NCI-H748 (cell line): ENCODE data around the gene SYNM.
"Not testable (repeated sequence)": the region's sequence is repeated elsewhere in the genome, so short reads cannot be mapped to it uniquely, and the experiment has no call there.

Source experiments
- DNase-seq: peaks from one replicate; lab custom pipeline; 2025; ENCODE audit not compliant: unreplicated experiment; lab: John Stamatoyannopoulos, UW

Gene SYNM

DNA sequence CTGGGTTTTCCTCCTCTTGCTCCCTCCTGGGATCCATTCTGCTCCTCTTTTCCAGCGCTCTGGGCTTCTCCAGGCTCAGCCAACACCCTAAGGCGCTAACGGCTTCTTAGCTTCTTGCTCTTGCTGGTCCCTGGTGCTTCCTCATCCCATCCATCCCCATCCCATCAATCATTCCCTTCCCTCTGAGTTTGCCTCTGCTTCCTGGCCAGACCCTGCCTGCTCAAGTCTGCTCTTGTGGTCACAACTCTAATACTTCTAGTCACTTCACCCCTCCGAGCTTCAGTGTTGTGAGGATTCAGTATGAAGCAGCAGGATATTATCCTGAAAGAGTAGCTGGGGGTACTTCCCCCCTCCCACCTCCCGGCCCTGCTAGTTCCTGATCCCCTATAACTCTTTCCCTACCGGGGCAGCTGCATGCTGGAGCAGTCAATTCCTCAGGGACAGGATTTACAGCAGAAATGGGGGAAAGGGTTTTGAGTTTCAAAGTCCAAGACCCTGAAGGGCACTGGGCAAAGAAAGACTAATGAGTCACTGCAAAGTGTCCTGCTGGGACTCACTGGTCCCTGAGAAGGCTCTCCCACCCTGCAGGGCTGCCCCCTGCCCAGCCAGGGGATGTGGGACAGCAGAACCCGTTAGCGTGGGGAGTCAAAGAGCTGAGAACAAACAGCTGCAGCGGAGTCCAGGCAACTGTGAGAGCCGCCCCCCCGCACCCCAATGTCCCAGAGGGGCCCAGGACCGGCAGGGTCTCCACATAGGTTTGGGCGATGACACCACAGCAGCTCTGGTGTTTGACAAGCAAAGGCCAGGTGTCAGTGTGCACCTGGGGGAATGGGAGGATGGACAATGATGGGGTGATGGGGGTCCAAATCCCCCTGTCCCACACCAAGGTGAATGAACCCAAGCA lies 2.3 kb upstream of the SYNM start:
- DNase-seq, result no peak

DNA sequence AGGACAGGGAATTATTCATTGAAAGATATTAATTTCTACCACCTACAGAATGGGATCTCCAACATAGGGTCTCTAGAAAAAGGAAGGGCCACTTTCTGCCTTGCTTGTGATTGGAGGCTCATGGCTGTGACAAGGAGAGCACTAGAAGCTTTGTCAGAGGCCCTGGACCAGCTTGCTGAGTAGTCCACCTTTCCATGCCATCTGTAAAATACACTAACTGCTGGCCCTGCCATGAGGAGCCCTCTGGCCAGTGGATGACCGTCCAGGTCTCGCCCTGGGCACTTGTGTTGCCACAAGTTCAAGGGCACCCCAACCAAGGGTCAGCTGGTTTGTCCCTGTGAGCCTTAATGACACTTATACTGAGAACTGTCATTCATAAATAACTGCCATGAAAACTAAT lies 1.6 kb upstream of the SYNM start:
- no peak for DNase-seq

DNA sequence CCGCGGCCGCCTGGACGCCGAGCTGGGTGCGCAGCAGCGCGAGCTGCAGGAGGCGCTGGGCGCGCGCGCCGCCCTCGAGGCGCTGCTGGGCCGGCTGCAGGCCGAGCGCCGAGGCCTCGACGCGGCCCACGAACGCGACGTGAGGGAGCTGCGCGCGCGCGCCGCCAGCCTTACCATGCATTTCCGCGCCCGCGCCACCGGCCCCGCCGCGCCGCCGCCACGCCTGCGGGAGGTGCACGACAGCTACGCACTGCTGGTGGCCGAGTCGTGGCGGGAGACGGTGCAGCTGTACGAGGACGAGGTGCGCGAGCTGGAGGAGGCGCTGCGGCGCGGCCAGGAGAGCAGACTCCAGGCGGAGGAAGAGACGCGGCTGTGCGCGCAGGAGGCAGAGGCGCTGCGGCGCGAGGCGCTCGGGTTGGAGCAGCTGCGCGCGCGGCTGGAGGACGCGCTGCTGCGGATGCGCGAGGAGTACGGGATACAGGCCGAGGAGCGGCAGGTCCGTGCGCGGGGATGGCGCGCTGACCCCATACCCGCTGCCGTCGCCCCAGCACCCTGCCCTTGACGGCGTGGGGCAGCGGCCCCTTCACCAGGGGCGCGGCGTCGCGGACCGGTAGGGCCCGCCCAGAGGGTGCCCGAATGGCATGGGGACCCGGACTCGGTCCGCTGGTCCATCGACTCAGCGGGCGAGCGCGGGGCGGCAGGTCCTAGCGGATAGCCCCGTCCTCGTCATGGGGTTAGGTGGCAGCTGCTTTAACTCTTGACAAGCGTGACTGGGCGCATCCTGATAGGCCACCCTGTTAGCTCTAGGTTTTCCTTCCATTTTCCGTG lies 848 bp downstream of the SYNM start:
- DNase-seq, result peak; percentile 76

DNA sequence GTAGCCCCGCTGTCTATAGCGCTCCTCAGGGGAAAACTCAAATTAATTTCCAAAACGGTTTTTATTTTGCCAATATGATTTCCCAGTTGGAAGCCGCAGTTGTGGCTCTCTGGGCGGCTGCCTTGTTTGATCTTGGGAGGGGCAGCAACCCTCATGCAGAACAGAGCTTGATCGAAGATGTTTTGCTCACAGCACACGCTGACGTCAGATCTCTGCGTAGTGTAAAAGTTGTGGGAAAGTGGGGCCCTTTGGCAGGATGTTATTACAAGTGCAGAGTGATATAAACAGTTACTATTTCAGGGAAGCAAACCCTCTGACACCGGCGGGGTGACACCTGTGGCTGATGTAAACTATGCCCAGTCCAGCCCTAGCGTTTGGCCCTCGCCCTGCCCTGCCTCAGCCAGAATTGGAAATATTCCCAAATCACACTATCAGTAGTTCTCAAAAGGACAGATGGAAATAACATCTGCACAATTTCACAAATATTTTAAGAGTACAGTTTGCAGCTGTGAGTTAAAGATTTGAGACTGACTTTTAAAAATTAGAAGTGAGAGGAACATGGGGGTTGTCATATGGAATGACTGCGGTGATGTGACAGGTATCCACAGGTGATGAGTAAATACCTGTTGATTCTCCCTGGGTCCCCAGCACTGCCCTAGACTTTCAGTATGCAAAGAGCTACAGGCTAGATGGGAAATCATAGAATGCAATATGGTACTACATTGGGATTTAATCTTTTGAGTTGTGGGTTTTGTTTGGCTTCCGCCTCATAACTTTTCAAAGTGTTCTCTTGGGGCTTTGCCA lies 1.7 kb downstream of the SYNM start:
- DNase-seq, result peak; percentile 40

DNA sequence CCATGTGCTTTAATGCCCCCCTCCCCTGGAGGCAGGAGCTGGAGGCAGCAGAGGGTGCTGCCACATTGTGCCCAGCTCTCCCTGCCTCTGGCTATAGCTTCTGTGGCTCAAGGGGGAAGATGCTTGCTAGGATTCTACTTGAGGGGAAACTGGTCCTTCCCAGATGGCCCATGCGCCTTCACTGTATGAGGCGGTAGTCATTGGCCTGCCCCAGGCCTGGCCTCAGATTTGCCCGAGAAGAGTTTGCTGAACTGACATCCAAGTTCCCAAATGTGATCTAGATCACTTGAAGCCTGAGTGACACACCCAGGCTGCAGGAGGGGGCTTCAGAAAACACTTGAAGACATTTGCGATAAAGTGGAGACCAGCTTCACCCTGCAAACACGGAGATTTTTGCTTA lies 4.1 kb downstream of the SYNM start:
- DNase-seq, result no peak

DNA sequence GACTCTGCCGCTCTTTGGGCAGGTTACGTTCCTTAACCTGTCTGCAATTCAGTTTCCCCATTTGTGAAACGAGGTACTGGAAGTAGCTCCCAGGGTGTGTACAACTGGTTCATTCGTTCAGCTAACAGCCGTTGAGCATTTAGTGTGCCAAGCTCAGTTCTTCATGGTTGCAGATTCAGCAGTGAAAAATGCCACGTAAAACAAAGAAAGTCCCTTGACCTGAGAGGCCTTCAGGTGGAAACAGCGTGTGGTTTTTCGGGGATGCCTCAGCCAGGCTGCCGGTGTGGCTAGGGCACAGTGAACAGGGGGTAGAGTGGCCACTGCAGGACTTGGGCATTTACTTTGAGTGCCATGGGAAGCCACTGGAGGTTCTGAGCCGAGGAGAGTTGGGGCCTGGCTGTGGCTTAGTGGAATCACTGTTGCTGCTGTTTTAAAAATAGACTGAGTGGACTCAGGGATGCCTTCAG lies 4.7 kb downstream of the SYNM start:
- DNase-seq, result no peak

DNA sequence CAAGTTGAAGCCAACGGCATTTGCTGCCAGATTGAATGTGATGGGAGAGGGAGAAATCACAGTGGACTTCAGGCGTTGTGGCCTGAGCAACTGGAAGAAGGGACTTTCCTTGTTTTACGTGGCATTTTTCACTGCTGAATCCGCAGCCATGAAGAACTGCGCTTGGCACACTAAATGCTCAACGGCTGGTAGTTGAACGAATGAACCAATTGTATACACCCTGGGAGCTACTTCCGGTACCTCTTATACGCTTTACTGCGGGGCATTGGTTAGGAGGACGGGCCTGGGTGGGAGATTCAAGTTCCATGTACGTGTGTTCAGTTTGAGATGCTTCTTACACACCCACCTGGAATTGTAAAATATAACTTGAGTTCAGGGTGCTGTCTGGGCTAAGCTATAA lies 5.2 kb downstream of the SYNM start:
- no peak for DNase-seq

DNA sequence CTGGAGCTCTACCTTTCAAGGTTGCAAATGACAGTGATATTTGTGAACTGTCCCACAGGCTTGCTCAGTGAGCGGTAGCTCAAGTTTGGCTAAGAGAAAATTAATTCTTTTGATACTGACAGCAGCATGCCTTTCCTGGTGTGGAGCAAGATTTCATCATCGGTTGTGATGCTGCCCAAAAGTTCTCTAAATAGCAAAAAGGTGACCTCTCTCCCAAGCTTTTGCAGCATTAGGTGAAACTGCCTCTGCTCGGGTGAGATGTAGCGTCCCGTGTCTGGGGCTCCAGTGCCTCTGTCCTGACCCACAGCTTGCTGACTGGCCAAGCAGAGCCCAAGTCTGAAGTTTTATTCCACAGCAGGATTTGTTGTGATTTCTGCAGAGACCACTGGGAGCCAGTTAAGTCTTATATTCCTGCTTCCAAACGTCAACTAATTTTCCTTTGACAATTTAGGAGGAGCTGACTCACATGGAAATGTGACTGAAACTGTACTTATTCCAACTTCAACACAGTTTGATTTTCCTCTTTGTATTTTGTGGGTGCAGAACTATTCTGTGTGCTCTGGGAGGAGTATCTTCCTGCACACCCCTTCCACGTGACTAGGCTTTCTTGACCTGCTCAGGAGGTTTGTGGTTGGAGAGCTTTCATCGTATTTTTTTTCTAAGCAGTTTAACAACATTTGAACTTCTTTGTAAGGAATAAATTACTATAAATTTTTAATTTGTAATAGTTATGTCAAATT lies 5.9 kb downstream of the SYNM start:
- no peak for DNase-seq

DNA sequence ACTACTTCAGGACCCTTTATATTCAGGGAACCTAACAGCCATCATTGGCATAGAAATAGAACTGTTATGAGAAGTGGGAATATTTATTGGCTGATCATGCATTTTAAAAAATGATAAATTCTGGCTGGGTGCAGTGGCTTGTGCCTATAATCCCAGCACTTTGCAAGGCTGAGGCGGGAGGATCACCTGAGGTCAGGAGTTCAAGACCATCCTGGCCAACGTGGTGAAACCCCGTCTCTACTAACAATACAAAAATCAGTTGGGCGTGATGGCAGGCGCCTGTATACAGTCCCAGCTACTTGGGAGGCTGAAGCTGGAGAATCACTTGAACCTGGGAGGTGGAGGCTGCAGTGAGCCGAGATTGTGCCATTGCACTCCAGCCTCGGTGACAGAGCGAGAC lies 6.8 kb downstream of the SYNM start:
- not testable (repeated sequence) for DNase-seq

DNA sequence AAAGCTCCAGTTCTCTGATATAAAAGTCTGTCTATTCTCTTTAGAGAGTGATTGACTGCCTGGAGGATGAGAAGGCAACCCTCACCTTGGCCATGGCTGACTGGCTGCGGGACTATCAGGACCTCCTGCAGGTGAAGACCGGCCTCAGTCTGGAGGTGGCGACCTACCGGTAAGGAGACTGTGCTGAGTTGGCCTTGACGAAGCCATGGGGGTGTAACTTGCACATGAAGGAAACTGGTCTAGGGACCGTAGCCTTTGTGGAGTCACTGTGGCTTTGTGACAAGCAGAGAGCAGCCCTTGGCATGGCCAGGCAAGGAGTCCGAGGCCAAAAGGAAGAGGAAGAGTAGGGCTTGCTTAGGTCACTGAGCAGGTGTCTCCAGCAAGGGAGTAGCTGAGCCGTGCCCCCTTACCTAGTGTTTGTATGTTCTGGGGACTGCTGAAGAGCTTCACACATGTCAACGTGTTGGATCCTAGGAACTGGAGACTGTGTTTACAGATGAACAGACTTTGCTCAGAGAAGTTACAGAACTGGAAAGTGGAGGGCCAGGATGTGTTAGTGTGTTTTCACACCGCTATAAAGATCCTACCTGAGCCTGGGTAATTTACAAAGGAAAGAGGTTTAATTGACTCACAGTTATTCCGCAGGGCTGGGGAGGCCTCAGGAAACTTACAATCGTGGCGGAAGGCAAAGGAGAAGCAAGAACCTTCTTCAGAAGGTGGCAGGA lies 8.8 kb downstream of the SYNM start:
- no peak for DNase-seq

DNA sequence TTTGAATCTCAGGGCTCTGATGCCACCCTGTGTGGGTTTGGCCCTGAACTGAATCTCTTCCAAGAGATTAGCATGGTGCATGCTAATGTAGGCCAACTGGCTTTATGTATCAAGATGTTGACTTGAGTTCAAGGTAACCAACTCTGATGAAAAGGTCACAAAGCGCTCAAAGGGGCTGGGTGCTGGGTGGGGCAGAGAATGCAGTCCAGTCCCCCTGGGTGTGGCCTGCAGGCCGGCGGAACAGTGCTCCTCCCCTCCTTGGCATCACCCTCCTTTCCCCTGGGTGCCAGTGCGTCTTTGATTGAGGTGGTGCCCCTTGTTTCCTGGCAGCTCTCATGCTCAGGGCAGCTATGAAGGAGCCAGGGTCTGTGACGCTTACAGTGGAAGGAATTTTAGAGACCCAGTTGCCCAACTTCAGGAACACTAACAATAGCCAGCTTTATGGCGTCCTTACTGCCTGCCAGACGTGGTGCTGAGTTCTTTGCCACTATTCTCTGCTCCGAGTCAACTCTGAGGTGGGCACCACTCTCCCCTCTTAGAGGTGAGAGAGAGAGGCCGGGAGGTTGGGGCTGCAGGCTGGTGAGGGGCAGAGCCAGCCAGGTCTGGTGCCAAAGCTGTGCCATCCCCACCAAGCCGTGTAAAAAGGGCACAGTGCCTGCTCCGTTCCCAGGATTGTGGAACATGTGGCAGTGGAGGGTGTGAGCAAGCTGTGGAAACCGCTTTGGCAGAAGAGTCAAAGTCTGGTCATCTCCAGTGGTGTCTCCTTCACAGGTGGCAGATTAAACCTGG lies 9.8 kb downstream of the SYNM start:
- no peak for DNase-seq

DNA sequence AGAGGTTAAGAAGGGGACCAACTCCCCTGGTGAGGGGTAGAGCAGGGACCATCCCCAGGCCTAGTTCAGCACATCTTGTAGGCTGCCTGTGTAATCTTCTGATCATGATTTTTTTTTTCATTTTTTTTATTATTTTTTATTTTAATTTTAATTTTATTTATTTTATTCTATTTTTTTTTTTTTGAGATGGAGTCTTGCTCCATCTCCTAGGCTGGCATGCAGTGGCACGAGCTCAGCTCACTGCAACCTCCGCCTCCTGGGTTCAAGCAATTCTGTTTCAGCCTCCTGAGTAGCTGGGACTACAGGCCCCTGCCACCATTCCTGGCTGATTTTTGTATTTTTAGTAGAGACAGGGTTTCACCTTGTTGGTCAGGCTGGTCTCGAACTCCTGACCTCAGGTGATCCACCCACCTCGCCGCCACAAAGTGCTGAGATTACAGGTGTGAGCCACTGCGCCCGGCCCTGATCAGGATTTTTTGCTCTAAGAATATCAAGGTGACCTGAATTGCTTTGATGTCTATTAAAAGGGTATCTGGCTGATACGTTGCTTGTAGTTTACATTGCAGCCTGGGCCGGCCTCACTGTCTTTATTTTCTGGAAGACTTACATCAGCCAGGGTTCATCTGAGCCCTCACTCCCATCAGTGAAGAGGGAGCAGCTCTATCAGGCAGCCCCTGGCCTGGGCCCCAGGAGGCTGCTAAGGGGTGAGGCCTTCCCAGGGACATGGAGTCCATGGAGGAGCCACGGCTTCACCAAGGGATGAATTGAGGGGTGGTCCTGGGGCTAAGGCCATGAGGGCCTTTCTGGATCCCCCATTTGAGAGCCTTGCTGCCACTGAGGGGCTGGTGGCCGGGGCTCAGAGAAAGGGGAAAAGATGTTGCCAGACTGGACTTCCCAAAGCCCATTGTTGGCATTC lies 10.7 kb downstream of the SYNM start:
- no peak for DNase-seq

DNA sequence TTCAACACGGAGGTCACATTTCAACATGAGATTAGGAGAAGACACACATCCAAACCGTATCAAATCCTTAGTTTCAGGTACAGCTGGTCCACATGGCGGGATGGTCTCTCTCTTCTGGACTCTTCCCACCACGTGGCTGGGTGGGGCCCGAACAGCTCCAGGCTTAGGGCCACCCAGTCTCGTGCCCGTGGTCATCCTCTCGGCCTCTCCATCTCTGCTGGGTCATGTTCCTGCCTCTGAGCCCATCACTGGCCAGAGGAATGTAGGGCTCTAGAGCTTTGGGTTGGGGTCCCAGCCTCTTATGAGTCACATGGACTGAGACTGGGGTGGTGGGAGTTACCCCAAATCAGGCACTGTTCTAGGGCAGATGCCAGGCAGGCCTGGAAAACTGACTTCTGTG lies 12.2 kb downstream of the SYNM start:
- DNase-seq, result no peak

DNA sequence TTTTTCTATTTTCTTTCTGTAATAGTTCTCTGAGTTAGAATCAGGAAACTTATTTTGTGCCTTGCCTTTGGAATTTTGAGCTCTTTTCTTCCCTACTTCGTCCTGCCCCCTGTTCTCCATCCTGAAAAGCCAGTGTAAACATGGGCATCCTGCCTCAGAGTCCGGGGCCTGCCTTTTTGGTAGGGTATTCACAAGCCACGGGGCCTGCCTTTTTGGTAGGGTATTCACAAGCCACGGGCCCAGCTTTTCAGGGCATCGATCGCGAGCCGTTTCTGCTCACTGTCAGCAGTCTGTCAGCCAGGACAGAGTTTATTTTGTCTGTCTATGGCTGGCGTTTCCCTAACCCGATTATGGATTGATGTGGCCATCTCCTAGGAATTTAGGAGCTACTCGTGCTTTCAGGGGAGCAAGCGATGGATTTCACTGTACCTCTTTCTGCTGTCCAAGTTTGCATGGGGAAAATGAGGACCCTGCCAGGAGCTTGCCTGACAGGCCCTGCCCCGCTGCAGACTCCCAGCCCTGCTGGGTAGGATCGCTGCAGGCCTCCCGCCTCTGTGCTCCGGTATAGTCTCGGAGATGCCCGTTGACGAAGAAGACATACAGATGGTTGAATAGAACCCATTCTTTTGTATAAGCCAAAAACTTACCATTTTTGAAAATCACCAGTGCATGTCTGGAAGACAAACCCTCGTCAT lies 12.8 kb downstream of the SYNM start:
- no peak for DNase-seq

DNA sequence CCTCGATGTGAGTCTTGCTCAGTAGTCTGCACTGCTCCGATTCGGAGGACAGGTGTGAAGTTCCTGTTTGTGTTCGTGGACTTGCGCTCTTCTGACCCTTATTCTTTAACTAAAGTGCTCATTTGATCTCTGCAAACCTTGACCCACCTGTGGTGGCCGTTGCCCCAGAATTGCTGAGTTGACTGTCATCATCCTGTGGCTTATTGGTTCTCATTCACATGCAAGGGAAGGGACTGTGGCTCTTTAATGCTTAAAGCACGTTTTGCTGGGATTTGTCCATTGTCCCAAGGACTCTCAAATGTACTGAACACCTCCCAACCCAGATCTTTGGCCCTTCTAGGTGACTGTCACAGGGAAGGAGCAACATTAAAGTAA lies 13.4 kb downstream of the SYNM start:
- DNase-seq, result no peak

DNA sequence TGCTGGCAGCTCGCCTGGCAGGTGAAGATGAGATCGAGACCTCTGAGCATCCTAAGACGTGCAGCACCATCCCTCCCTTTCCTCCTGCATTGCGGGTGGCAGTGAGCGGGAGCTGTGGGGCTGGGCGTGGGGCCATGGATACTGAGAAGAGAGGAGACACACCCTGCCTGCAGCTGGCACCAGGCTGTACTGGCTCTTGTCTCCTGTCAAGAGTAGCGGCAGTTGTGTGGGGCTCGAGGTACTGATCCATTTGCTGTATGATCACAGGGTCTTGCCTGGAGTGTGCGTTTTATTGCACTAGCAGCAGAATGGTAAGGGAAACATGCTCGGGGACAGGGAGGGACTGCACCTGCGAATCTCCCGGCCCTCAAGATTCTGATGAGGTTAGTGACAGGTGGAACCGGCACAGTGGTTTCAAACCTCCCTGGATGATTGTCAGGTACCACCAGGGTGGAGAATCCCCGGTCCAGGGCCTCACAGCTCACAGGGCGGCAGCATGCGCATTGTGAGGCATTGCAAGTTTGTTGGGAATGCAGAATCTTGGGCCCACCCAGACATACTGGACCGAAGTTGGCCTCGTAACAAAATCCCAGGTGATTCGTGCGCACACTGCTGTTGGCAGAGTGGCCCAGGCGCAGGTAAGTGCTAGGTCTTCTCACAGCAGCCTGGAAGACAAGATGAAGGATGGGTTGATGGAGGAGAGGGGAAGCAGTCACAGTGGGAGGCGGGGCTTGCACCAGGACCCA lies 14.1 kb downstream of the SYNM start:
- DNase-seq, result no peak
